Stomach (tissue), 9 donors: ENCODE results near the gene TMEM121B. TPM values are rescaled to one million over a fixed set of nuclear protein-coding genes. Genes with fewer than 3 reads are reported as not detected.

Experiments used
- DNase-seq, 2 donors: peaks; one replicate each; pipeline versions ENCODE4 v3.0.0 to v3.0.0-alpha.2; 2013 to 2019
- H3K27ac ChIP-seq, 5 donors: fragments of 200-600 bp in 4 of 5; sonication (generic) in 4 of 5; one replicate each; pipeline ENCODE4 v1.5.1; 2013 to 2019; ENCODE audit warnings: mild to moderate bottlenecking in 1 of 5, moderate library complexity in 1 of 5
- H3K27me3 ChIP-seq, 3 donors: fragments of 200-600 bp; sonication (generic); one replicate each; pipeline ENCODE4 v1.5.1; 2017 to 2019; ENCODE audit warnings: mixed run types in 1 of 3
- H3K36me3 ChIP-seq, 4 donors: fragments of 200-600 bp; sonication (generic); 1 replicate in 3 of 4; 2 replicates in 1 of 4; pipeline ENCODE4 v1.5.1; 2016 to 2019
- H3K4me1 ChIP-seq, 4 donors: fragments of 200-600 bp; sonication (generic); one replicate each; pipeline ENCODE4 v1.5.1; 2016 to 2019
- H3K4me3 ChIP-seq, 4 donors: fragments of 200-600 bp; sonication (generic) in 3 of 4; one replicate each; pipeline ENCODE4 v1.5.1; 2016 to 2019; ENCODE audit warnings: mild to moderate bottlenecking in 1 of 4
- H3K9me3 ChIP-seq, 4 donors: fragments of 200-600 bp; sonication (generic); one replicate each; pipeline ENCODE4 v1.5.1; 2016 to 2019
- CTCF ChIP-seq, 7 experiments: fragments of 450-650 bp in 4 of 7; fragments of 200-600 bp in 3 of 7; sonication (generic) in 3 of 7; IDR thresholded peaks; one replicate each; pipeline ENCODE4 v1.5.1; 2016 to 2019; ENCODE audit warnings: antibody characterized with exemption in 7 of 7, control low read depth in 2 of 7, mild to moderate bottlenecking in 1 of 7
- EP300 ChIP-seq: sonication (generic); formaldehyde crosslinking; IDR thresholded peaks from one replicate; pipeline ENCODE4 v1.6.1; 2017; ENCODE audit warnings: antibody characterized with exemption
- POLR2A ChIP-seq, 4 donors: fragments of 450-650 bp; IDR thresholded peaks; one replicate each; pipeline ENCODE4 v1.6.1; 2016; ENCODE audit warnings: antibody characterized with exemption in 4 of 4, control low read depth in 2 of 4, mild to moderate bottlenecking in 1 of 4, moderate library complexity in 1 of 4
- POLR2AphosphoS5 ChIP-seq, 3 donors: sonication (generic); formaldehyde crosslinking; IDR thresholded peaks; one replicate each; pipeline ENCODE4 v1.6.1; 2016; ENCODE audit warnings: antibody characterized with exemption in 3 of 3
- WGBS, 5 donors: extraction: QIAGEN DNeasy Blood & Tissue Kit in 3 of 5; methylation state at CpG; one replicate each; pipeline versions ENCODE4 v1.1.5 to v1.1.7; 2013 to 2018; 5-methylcytosine and 5-hydroxymethylcytosine counted together
- intact Hi-C: fragments of 100-400 bp; cut with DNase I; formaldehyde crosslinking; loops from one replicate; pipeline ENCODE4 v1.15.1; 2023; ENCODE audit warnings: low total_unique reads
- polyA plus RNA-seq, 3 donors: library from polyadenylated mRNA; stranded (reverse); fragments of 200-250 nt; gene quantifications; one replicate each; pipeline ENCODE4 v1.2.3, GENCODE V29; 2013
- total RNA-seq, 5 donors: library from RNA; depleted of rRNA; stranded (reverse); fragments of >200 nt; gene quantifications; one replicate each; pipeline versions ENCODE4 v1.1.0 to v1.2.3, GENCODE V29; 2014 to 2016
- donor health status: healthy with polysubstance abuse.
- donor health status: Bipolar disorder and iron deficiency.
- donor health status: healthy.

The TMEM121B gene
- total and polyA plus RNA-seq, 8 donors = 0.08 to 0.45 (median 0.25) TPM; not detected in 4

GRCh38 chr22:17074648-17075002 is 46.5 kb downstream of the TMEM121B start:
- Histone ChIP-seq H3K9me3 (no peaks in the 10 kb centered on the region), H3K27me3 (no peaks in the 10 kb centered on the region), H3K4me1 (peaks cover 0 to 12% (median 0%) of the 10 kb centered on the region in 4 donors), H3K36me3 (no peaks in the 10 kb centered on the region), H3K27ac (no peak overlapping the region), H3K4me3 (no peak overlapping the region)
- no peak for DNase-seq
- TF ChIP-seq CTCF (IDR thresholded peaks at IDR 0.05) (no peak), POLR2A (IDR thresholded peaks at IDR 0.05) (no peak), POLR2AphosphoS5 (IDR thresholded peaks at IDR 0.05) (no peak), EP300 (no peak)
- intact Hi-C loops = no loop called here

- 76 to 87% (median 77%) methylated on average over 1 of the region's 1 CpG for WGBS, 5 donors
- Histone ChIP-seq H3K4me1 (peaks cover 0 to 19% (median 7%) of the 10 kb centered on the region in 4 donors), H3K36me3 (no peaks in the 10 kb centered on the region), H3K27ac (no peak overlapping the region), H3K27me3 (no peaks in the 10 kb centered on the region), H3K4me3 (no peak overlapping the region), H3K9me3 (no peaks in the 10 kb centered on the region)
- no peak for DNase-seq
- intact Hi-C loops = no loop called here
- TF ChIP-seq POLR2A (IDR thresholded peaks at IDR 0.05) = no peak
- TF ChIP-seq EP300 = no peak
- TF ChIP-seq POLR2AphosphoS5 (IDR thresholded peaks at IDR 0.05) = no peak
- TF ChIP-seq CTCF (IDR thresholded peaks at IDR 0.05) = no peak
Measured at GRCh38 chr22:17072877-17073276, 48.3 kb downstream of the TMEM121B start.

Other genes starting within 250 kb of the TMEM121B start
- not detected for gene GAB4, start 113.1 kb downstream of the TMEM121B start, total RNA-seq
- gene GAB4, start 113.1 kb downstream of the TMEM121B start, polyA plus RNA-seq = not detected
- gene IL17RA, start 36.4 kb downstream of the TMEM121B start, total RNA-seq = 10 to 100 TPM in 4 of 5 donors, 1 to 10 TPM in 1; 6.2 to 19.1 (median 14.7) TPM
- gene IL17RA, start 36.4 kb downstream of the TMEM121B start, polyA plus RNA-seq = 1 to 10 TPM; 3.2 to 3.8 (median 3.7) TPM
- 100 to 1,000 TPM in 1 of 5 donors, 10 to 100 TPM in 4; 22.8 to 190 (median 55.4) TPM for gene HDHD5, start 37.9 kb upstream of the TMEM121B start, total RNA-seq
- gene HDHD5, start 37.9 kb upstream of the TMEM121B start, polyA plus RNA-seq = 10 to 100 TPM; 26.5 to 31.8 (median 30.5) TPM
- gene ADA2, start 98.1 kb upstream of the TMEM121B start, total RNA-seq = 10 to 100 TPM in 4 of 5 donors, not detected in 1; 11.7 to 27.2 (median 15.1) TPM
- gene ADA2, start 98.1 kb upstream of the TMEM121B start, polyA plus RNA-seq = 1 to 10 TPM; 4.2 to 8.1 (median 6.5) TPM
- 1 to 10 TPM in 3 of 5 donors, under 1 TPM in 1, not detected in 1; 0.14 to 3.1 (median 1.3) TPM for gene CECR2, start 248.1 kb upstream of the TMEM121B start, total RNA-seq
- under 1 TPM; 0.13 to 0.44 (median 0.31) TPM for gene CECR2, start 248.1 kb upstream of the TMEM121B start, polyA plus RNA-seq